ENCODE data around the gene DDX50. TPM values are rescaled to one million over a fixed set of nuclear protein-coding genes. Genes with fewer than 3 reads are reported as not detected.
A peak's percentile ranks its signal among the peaks of the same experiment; 100 is the strongest.

DDX50 gene
- total RNA-seq, 2 experiments from 2014 or later, result 68.8 to 71.9 TPM

GRCh38 chr10:68876246-68877138 lies 24.6 kb upstream of the DDX50 start:
- Mint-ChIP-seq H3K36me3 (no peaks in the 10 kb centered on the region), H3K9me3 (no peaks in the 10 kb centered on the region), H3K27ac (no peak overlapping the region), H3K4me1 (ENCODE audit: low read depth) (no peaks in the 10 kb centered on the region), H3K27me3 (no peaks in the 10 kb centered on the region), H3K4me3 (no peak overlapping the region)
- intact Hi-C loops (cut with micrococcal nuclease), result no loop called here
- no peak for DNase-seq
- ChIA-PET CTCF (no interaction called here), POLR2A (no interaction called here)

DNA sequence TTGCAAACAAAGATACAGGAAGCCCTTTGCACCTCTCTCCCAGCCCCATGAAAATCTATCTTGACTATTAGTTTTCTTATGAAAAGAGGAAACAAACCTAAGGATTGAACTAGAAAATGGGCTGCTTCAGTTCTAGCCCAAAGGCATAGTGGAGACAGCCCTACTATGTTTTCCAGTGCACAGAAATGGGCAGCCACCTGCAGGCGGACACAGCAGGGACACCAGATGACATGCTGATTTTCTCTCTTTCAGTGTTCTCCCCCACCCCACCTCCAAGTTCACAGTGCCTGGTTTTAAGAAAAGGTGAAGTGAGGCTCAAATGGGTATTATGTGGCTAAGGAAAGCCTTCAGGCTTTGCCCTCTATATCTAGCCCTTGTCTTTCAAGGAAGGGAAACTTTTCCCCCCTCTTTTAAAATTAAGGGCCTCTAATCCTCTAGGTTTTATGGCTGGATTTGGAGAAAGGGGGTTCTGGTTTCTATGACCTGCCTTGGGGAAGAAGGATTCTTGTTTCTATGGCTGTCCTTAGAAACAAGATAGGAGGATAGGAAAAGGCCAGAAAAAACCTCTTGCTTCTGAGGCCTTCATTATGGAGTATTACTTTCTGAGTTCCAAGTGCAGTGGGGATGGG lies 23.5 kb upstream of the DDX50 start:
- DNase-seq, result no peak
- Mint-ChIP-seq H3K9me3 (no peaks in the 10 kb centered on the region), H3K27me3 (no peaks in the 10 kb centered on the region), H3K4me3 (no peak overlapping the region), H3K4me1 (ENCODE audit: low read depth) (no peaks in the 10 kb centered on the region), H3K36me3 (no peaks in the 10 kb centered on the region), H3K27ac (no peak overlapping the region)
- ChIA-PET CTCF (no interaction called here), POLR2A (no interaction called here)
- intact Hi-C loops (cut with micrococcal nuclease), result no loop called here

DNA sequence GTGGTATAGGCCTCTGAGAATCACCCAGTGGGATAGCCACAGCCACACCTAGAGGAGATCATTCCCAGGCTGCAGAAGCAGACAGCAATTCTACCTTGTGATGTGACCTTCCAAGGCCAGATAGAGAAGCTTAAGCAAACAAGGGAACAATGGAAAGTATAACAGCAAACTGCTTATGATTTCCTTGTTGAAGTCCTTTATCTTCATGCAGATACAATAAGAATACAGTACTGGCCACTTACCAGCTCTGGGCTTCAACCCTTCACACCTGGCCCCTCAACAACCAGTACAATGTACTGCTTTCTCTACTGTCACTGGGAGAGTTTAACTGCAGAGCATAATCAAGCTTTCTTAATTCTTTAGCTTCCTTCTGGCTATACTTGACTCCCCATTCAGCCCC lies 22.6 kb upstream of the DDX50 start:
- Mint-ChIP-seq H3K27ac (no peak overlapping the region), H3K27me3 (no peaks in the 10 kb centered on the region), H3K36me3 (no peaks in the 10 kb centered on the region), H3K9me3 (no peaks in the 10 kb centered on the region), H3K4me1 (ENCODE audit: low read depth) (no peaks in the 10 kb centered on the region), H3K4me3 (no peak overlapping the region)
- no peak for DNase-seq
- ChIA-PET POLR2A (no interaction called here), CTCF (no interaction called here)
- intact Hi-C loops (cut with micrococcal nuclease), result no loop called here

DNA sequence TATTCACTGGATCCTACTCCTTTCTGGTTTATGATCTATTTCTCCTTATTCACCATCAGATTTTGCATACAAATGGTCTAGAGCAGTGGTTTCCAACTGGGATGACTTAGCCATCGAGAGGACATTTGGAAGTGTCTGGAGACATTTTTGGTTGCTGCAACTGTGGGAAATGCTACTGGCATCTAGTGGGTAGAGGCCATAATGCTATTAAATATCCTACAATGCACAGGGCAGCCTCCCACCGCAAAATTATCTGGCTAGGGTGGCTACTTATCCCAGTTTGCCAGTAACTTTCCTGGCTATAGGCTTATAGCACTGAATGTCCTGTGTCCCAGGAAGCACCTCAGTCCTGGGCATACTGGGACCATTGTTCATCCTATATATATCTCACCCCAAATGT lies 21.5 kb upstream of the DDX50 start:
- H3K9me3 Mint-ChIP-seq, result no peaks in the 10 kb centered on the region
- no peak overlapping the region for H3K4me3 Mint-ChIP-seq
- no peaks in the 10 kb centered on the region for H3K27me3 Mint-ChIP-seq
- H3K4me1 Mint-ChIP-seq (ENCODE audit: low read depth), result no peaks in the 10 kb centered on the region
- ChIA-PET POLR2A (no interaction called here), CTCF (no interaction called here)
- intact Hi-C loops (cut with micrococcal nuclease), result no loop called here
- no peak overlapping the region for H3K27ac Mint-ChIP-seq
- no peak for DNase-seq
- no peaks in the 10 kb centered on the region for H3K36me3 Mint-ChIP-seq

GRCh38 chr10:68880181-68880580 lies 20.9 kb upstream of the DDX50 start:
- no peaks in the 10 kb centered on the region for H3K36me3 Mint-ChIP-seq
- DNase-seq, result no peak
- ChIA-PET POLR2A (no interaction called here), CTCF (no interaction called here)
- H3K9me3 Mint-ChIP-seq, result no peaks in the 10 kb centered on the region
- H3K4me1 Mint-ChIP-seq (ENCODE audit: low read depth), result no peaks in the 10 kb centered on the region
- no peak overlapping the region for H3K4me3 Mint-ChIP-seq
- H3K27me3 Mint-ChIP-seq, result no peaks in the 10 kb centered on the region
- intact Hi-C loops (cut with micrococcal nuclease), result no loop called here
- H3K27ac Mint-ChIP-seq, result no peak overlapping the region

- intact Hi-C loops (cut with micrococcal nuclease), result loop anchor here (10.0 kb wide), 2 partner anchors 100 to 680 kb away; no protein-coding TSS in a partner anchor
- no peak for DNase-seq
- no peak overlapping the region for H3K27ac Mint-ChIP-seq
- H3K9me3 Mint-ChIP-seq, result no peaks in the 10 kb centered on the region
- H3K4me3 Mint-ChIP-seq, result no peak overlapping the region
- H3K27me3 Mint-ChIP-seq, result no peaks in the 10 kb centered on the region
- H3K4me1 Mint-ChIP-seq (ENCODE audit: low read depth), result peaks cover 4% of the 10 kb centered on the region
- ChIA-PET CTCF (interaction anchor here (2.5 kb wide), 1 partner anchor 68 kb away, joined by 8 read pairs; the partner anchor contains the start of gene STOX1), POLR2A (no interaction called here)
- H3K36me3 Mint-ChIP-seq, result no peaks in the 10 kb centered on the region
Observed at GRCh38 chr10:68895041-68895440, 6.1 kb upstream of the DDX50 start.

DNA sequence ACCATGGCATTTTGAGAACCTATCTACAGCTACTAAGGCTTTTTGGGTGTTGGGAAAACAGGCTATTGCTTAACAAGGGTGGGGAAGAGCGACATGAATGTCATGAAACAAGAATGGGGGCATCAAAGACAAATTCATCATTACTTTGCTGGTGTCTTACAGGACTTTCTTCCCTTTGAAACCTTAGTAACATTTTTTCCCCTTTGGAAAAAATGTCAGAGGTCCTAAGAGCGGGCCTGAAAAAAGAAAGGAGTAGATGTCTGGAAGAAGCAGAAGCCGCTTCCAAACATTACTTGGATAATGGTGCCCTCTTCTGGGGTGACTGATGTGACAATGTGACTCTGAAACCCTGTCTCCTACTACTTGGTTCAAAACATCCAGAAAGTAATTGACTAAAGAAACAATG lies 3.8 kb upstream of the DDX50 start:
- peaks cover 5% of the 10 kb centered on the region for H3K36me3 Mint-ChIP-seq
- no peaks in the 10 kb centered on the region for H3K9me3 Mint-ChIP-seq
- H3K4me1 Mint-ChIP-seq (ENCODE audit: low read depth), result peaks cover 18% of the 10 kb centered on the region
- no peaks in the 10 kb centered on the region for H3K27me3 Mint-ChIP-seq
- intact Hi-C loops (cut with micrococcal nuclease), result loop anchor here (10.0 kb wide), 2 partner anchors 103 to 683 kb away; no protein-coding TSS in a partner anchor
- no peak overlapping the region for H3K4me3 Mint-ChIP-seq
- DNase-seq, result peak; percentile 45
- no peak overlapping the region for H3K27ac Mint-ChIP-seq
- CTCF ChIA-PET, result interaction anchor here (0.6 to 1.0 kb wide), 4 partner anchors 27 to 685 kb away, joined by 3 read pairs; no protein-coding TSS in a partner anchor
- POLR2A ChIA-PET, result no interaction called here

- Mint-ChIP-seq H3K27ac (peak overlapping the region; percentile 97), H3K9me3 (no peaks in the 10 kb centered on the region), H3K27me3 (no peaks in the 10 kb centered on the region), H3K4me1 (ENCODE audit: low read depth) (peaks cover 30% of the 10 kb centered on the region), H3K36me3 (peaks cover 13% of the 10 kb centered on the region), H3K4me3 (no peak overlapping the region)
- CTCF ChIA-PET, result interaction anchor here (1.0 to 2.8 kb wide), 4 partner anchors 57 to 492 kb away, joined by 3 to 13 read pairs (median 6); partner anchors contain the start of genes DDX21, RUFY2 and STOX1
- no peak for DNase-seq
- POLR2A ChIA-PET, result interaction anchor here (0.5 to 2.5 kb wide), 3 partner anchors 57 to 567 kb away, joined by 5 to 15 read pairs (median 11); partner anchors contain the start of genes DDX21, HNRNPH3 and PBLD
- intact Hi-C loops (cut with micrococcal nuclease), result loop anchor here (2.0 to 10.0 kb wide), 3 partner anchors 104 to 684 kb away; no protein-coding TSS in a partner anchor
Observed at GRCh38 chr10:68899186-68899745, 1.8 kb upstream of the DDX50 start.

GRCh38 chr10:68900427-68901104 lies 549 bp upstream of the DDX50 start:
- H3K27ac Mint-ChIP-seq, result peak overlapping the region; percentile 97
- ChIA-PET CTCF (interaction anchor here (0.6 to 2.8 kb wide), 6 partner anchors 10 to 494 kb away, joined by 3 to 13 read pairs (median 4); partner anchors contain the start of genes DDX21, RUFY2 and STOX1), POLR2A (interaction anchor here (0.6 to 2.5 kb wide), 9 partner anchors 34 to 568 kb away, joined by 3 to 15 read pairs (median 4); partner anchors contain the start of genes DDX21, HNRNPH3, PBLD and SRGN)
- intact Hi-C loops (cut with micrococcal nuclease), result loop anchor here (1.0 to 2.0 kb wide), 8 partner anchors 30 to 568 kb away; partner anchors contain the start of genes CCAR1, DDX21, DNA2 and HNRNPH3
- H3K4me1 Mint-ChIP-seq (ENCODE audit: low read depth), result peaks cover 41% of the 10 kb centered on the region
- no peaks in the 10 kb centered on the region for H3K27me3 Mint-ChIP-seq
- no peak for DNase-seq
- H3K4me3 Mint-ChIP-seq, result peak overlapping the region; percentile 95
- no peaks in the 10 kb centered on the region for H3K9me3 Mint-ChIP-seq
- H3K36me3 Mint-ChIP-seq, result peaks cover 14% of the 10 kb centered on the region

DNA sequence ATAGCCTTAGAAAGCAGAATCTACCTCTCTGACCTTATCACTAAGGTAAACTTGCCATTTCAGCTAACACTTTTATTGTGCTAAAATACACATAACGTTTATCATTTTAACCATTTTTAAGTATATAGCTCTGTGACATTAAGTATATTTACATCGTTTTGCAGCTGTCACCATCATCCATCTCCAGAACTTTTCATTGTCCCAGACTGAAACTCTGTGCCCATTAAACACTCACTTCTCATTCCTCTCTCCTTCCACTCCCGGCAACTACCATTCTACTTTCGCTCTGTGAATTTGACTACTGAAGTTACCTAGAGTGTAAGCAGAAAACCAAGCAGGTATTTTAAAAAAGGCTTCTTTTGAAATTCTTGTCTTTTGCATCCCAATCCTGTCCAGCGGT lies 1.3 kb downstream of the DDX50 start:
- POLR2A ChIA-PET, result no interaction called here
- Mint-ChIP-seq H3K27me3 (no peaks in the 10 kb centered on the region), H3K4me3 (peak overlapping the region; percentile 95), H3K36me3 (peaks cover 25% of the 10 kb centered on the region), H3K4me1 (ENCODE audit: low read depth) (peaks cover 54% of the 10 kb centered on the region), H3K9me3 (no peaks in the 10 kb centered on the region), H3K27ac (peak overlapping the region; percentile 71)
- intact Hi-C loops (cut with micrococcal nuclease), result no loop called here
- CTCF ChIA-PET, result no interaction called here
- no peak for DNase-seq

DNA sequence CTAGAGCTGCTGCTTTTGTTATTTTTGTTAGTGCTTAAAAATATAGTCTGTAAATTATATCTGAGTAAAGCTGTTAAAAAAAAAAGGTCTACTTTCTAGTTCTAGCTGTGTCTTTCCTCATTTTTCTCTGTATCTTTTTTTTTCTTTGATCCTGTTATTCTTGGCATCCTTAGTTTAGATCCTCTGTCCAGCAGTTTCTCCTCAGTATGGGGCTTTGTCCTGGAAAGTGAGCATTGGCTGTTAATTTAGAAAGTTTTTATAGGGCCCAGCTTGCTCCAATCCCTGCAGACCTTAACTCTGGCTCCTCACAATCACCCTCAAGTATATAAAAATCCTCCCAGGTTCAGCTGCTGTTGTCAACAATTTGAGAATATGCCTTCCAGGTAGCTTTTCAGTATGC lies 23.5 kb downstream of the DDX50 start:
- POLR2A ChIA-PET, result no interaction called here
- Mint-ChIP-seq H3K36me3 (peaks cover 13% of the 10 kb centered on the region), H3K9me3 (no peaks in the 10 kb centered on the region), H3K4me3 (no peak overlapping the region), H3K27ac (no peak overlapping the region), H3K4me1 (ENCODE audit: low read depth) (peaks cover 6% of the 10 kb centered on the region), H3K27me3 (no peaks in the 10 kb centered on the region)
- CTCF ChIA-PET, result interaction anchor here (1.0 kb wide), 1 partner anchor 27 kb away, joined by 3 read pairs; no protein-coding TSS in a partner anchor
- intact Hi-C loops (cut with micrococcal nuclease), result no loop called here
- no peak for DNase-seq

All from activated CD4-positive, alpha-beta memory T cell treated with anti-CD3 and anti-CD28 coated beads for 36 hours (primary cell).